Stimulated activated CD8-positive, alpha-beta memory T cell treated with anti-CD3 and anti-CD28 coated beads, Interleukin-7, amount 100 ng/mL, for 1 hour (primary cell): ENCODE data around the gene MYO5B.

Source experiments
- DNase-seq, 2 donors: peaks; one replicate each; pipeline ENCODE4 v3.0.0-alpha.2; 2020; ENCODE audit warnings: low read depth in 2 of 2

The MYO5B gene

DNA sequence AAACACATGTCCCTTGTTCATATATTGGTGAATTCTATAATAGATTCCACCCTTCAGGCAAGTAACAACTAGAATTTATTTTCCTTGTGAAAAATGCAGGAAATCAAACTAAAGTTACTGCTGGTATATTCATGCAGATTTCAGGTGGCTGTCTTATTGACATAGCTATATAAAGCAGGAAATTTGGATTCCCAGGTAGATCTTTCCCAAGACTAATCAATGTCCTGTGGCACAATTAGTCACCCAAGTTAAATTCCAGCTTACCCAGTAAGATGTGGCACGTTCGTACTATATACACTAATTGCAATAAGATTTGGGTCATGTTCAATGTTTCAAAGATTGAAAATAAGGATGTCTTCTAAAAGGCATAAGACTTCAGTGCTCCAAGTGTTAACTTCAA lies 42.0 kb downstream of the MYO5B start:
- no peak for DNase-seq

DNA sequence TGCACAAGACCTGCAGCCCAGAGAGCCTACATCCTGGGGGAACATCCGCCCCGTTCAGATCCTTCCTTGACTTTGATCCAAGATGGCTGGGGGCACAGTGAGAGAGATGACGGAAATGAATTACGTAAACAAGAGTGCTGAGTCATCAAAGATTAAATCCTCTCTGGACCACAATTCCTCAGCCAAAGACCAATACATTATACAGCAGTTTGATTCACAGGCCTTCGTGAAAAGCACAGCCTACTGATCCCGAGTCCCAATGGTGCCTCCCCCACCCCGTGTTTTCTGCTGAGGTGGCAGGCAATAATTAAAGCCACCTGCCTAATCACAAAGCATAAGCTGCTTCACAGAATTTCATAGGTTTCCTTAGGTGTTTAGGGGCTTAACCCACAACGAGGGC lies 43.0 kb downstream of the MYO5B start:
- DNase-seq = no peak

DNA sequence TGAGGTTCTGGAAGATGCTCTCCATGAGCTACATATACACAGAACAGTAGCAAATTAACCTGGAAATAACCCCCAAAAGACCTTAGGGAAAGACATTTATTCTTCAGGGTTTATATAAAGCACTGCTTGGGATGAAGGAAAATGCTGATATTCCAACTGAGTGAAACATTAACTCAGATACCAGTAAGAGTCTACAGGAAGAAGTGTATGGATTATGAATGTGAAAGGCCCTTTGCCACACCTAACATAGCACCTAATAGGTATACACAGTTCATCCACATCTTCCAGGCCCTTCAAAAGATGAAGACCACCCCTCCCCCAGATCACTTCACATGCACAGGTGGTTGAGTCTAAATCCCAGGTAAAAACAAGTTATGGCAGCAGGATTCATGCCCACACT lies 50.4 kb downstream of the MYO5B start:
- no peak for DNase-seq

- no peak for DNase-seq
These were observed 51.1 kb downstream of the MYO5B start for GRCh38 chr18:50143886-50144285.

DNA sequence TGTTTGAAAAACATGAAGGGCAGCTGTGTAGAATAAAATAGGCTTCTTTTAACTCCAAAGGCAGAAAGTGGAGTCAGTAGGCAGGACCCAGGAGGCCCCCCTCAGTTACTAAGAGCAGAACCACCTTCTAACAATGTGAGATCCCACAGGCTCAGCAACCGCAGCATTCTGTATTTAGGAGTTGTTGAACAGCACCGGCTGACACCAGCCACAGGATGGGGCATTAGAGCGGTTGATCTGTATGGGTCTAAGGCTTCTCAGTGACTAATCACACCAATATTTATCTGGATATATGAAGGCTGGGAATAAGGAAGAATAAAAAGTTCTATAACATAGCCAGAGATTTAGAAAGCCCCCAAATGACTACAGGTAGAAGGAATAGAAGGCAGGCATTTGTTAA lies 51.7 kb downstream of the MYO5B start:
- no peak for DNase-seq

GRCh38 chr18:50142441-50143120 lies 52.4 kb downstream of the MYO5B start:
- no peak for DNase-seq

GRCh38 chr18:50138181-50139064 lies 56.5 kb downstream of the MYO5B start:
- DNase-seq = no peak

DNA sequence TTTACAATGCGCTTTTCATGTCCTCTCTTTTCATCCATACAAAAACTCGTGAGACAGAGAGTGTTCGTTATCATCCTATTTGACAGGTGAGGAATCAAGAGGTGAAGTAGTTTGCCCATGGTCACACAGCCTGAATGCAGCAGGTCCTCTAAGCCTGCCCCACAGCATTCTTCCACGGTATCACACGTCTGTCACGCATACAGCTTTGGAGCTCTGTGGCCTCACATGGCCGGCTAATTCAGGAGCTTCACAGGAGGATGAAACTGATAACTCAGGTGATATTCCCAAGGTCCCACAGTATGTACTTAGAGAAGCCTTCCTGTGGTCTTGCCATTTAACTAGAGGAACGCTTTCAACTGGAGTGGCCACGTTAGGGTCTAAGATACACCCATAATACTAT lies 59.0 kb downstream of the MYO5B start:
- no peak for DNase-seq

- no peak for DNase-seq
These were observed 61.4 kb downstream of the MYO5B start for GRCh38 chr18:50133526-50133925.

DNA sequence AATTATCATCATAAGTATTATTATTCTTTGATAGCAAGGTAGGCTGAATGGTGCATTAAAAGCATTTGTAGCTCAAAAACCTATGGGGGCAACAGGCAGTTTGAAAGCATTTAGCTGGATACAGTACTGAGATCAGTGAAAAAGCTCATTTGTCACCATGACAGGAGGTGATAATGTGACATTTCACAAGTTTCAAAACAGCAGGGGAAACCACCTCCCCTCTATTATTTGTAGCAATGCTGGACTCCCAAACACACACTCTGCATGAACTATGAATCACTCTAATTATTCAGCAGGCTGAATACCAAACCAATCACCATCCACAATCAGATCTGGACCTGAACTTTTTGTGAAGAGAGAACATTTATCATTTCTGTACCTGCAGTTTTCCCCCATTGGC lies 63.4 kb downstream of the MYO5B start:
- DNase-seq = no peak

DNA sequence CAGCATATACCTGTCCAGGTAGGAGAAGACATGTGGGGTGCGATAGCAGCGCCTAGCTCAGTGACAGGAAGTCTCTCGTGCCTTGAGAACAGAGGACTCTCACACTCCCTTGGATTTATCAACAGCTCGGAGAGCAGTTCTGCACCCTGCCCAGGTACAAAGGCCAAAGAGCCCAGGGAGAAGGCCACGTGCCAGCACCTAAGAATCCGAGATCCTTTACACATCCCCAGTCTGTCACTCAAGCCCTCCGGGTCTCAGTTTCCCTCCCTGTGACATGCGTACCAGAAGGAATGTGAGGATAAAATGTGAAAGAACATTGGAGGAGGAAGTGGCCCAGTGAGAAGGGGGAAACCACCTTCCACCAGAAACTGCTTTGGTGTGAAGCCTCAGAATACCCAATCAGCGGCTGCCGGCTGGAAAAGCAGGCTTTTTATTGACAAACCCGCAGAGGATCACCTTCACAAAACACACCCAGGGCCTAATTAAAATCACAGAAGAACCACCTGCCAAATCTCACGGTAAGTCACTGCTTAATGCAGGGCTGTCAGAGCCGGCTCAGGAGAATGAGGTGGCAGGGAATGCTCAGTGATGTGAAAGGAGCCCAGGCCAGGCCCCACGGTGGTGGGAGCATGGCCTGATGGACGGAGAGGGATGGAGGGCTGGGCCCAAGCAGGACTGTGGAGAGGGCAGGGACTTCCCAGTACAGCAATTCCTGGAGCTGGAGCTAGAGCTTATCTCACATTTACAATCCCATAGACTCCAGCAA lies 66.3 kb downstream of the MYO5B start:
- DNase-seq = no peak

DNA sequence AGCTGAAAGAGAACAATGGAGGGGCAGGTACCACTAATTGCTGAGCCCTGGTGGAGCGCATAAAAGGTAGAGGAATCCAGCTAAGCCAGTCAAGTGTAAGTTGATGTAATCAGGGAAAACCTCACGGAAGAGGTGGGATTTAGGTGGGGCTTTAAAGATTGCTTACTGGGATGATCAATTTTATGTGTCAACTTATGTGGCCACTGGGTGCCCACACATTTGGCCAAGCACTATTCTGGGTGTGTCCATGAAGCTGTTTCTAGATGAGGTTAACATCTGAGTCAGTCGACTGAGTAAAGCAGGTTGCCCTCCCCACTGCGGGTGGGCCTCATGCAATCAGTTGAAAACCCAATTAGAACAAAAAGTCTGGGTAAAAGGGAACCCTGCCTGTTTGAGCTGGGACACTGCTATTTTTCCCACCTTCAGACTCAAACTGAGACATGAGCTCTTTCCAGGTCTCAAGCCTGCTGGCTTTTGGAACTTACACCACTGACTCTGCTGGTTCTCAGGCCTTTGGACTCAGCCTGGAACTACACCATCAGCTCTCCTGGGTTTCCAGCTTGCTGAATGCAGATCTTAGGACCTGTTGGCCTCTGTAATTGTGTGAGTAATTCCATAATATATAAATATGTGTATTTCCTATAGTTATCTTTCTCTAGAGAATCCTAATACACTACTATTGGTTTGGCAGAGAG lies 67.3 kb downstream of the MYO5B start:
- DNase-seq = no peak

DNA sequence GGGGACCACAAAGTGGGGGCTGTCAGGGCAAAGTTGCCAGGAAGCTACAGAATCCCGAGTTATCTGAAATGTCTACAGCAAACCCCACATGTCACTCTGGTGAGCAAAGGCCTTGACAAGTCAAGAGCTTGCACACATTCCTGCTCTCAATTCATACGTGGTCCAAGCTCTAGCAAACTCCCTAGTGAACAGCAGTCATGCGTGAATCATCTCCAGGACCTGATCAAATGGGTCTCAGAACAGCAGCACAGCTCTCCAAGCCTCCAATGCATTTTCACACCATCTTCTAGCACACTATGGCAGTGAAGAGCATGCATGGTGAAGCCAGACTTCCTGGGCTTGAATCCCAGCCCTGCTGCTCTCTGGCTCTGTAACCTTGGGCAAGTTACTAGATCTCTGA lies 68.5 kb downstream of the MYO5B start:
- no peak for DNase-seq

DNA sequence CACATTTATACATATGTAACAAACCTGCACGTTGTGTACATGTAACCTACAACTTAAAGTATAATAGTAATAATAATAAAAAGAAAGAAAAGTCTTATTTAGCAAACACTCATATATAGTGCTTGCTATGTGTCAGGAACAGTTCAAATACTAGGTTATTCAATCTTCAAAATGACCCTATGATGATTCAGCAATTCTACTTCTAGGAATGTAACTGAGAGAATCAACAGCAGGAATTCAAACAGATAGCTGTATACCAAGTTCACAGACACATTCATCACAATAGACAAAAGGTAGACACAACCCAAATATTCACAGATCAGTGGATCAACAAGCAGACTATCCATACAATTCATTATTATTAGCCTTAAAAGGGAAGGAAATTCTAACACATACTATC lies 69.5 kb downstream of the MYO5B start:
- no peak for DNase-seq

- no peak for DNase-seq
These were observed 75.7 kb downstream of the MYO5B start for GRCh38 chr18:50119296-50119695.

DNA sequence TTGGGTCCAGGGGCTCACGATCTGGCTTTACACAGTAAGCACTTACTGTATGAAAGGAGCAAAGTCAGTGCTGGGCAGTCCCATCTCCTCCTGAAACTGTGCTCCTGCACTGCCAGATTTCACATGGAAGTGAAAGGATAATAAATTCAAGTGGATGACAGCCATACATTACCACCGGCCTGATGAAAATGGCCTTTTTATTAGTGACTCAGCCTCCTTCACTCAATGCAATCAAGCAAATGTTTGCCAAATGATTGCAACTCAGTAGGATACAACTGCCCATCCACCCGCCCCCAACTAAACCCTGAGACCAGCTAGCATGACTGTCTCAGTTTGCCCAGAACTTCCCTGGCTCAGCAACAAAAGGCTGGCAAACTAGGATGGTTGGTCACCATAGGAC lies 77.1 kb downstream of the MYO5B start:
- DNase-seq = no peak

- no peak for DNase-seq
These were observed 79.9 kb downstream of the MYO5B start for GRCh38 chr18:50115095-50115494.

- DNase-seq = no peak
These were observed 80.5 kb downstream of the MYO5B start for GRCh38 chr18:50114448-50114847.

DNA sequence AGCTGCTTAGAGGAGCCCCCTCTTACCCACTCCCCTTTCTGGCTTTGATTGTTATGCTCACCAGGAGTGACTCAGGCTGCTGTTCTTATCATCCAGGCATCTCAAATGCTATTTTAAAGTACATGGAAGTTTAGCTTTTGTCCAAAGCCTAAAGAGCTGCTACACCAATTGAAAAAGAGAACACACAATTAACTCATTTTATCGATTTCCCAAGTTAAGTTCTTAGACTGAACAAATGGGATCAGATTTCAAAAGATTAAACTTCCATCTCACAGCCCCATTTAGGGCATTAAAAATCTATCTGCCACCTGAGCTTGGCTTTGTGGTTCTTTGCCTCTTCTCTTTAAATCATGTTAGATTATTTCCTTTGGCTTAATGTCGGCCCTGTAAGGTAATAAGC lies 81.2 kb downstream of the MYO5B start:
- DNase-seq = no peak

- no peak for DNase-seq
These were observed 83.5 kb downstream of the MYO5B start for GRCh38 chr18:50111398-50111797.

GRCh38 chr18:50107468-50107977 lies 87.4 kb downstream of the MYO5B start:
- no peak for DNase-seq

GRCh38 chr18:50105027-50105426 lies 89.9 kb downstream of the MYO5B start:
- DNase-seq = no peak
